Measurements from ENCODE around the gene TAOK3. TPM values are rescaled to one million over a fixed set of nuclear protein-coding genes. Genes with fewer than 3 reads are reported as not detected.

TAOK3 gene
- total and polyA plus RNA-seq, 2 of the 8 experiments (the other 6 are each of a cell fraction or from before 2014, with no cell fraction given), result 5.2 to 9.3 TPM

- no peak for TF ChIP-seq CHD7 (IDR thresholded peaks at IDR 0.05; ENCODE audit: insufficient replicate concordance, low read length)
- no peak for TF ChIP-seq POU5F1 (IDR thresholded peaks at IDR 0.05; ENCODE audit: low read depth, low read length)
- TF ChIP-seq CREB1 (IDR thresholded peaks at IDR 0.05), result no peak
- no peak for TF ChIP-seq FOSL1 (IDR thresholded peaks at IDR 0.05; ENCODE audit: insufficient read depth, low read depth, low read length)
- no peak for TF ChIP-seq BCL11A (IDR thresholded peaks at IDR 0.05; ENCODE audit: low read depth in 2 of 2, low read length in 2 of 2)
- no peak for TF ChIP-seq SUZ12 (IDR thresholded peaks at IDR 0.05; ENCODE audit: low read length)
- TF ChIP-seq POLR2AphosphoS5 (IDR thresholded peaks at IDR 0.05; ENCODE audit: low read depth, low read length), result no peak
- TF ChIP-seq MAFK (IDR thresholded peaks at IDR 0.05; ENCODE audit: low read depth, low read length), result no peak
- no peak for TF ChIP-seq KDM1A (IDR thresholded peaks at IDR 0.05; ENCODE audit: borderline replicate concordance, low read length)
These were observed 15.9 kb downstream of the TAOK3 start (continued) for GRCh38 chr12:118356809-118357256.
